Measurements from ENCODE around the gene MRNIP. TPM values are rescaled to one million over a fixed set of nuclear protein-coding genes. Genes with fewer than 3 reads are reported as not detected.
"Not testable (repeated sequence)": the region's sequence is repeated elsewhere in the genome, so short reads cannot be mapped to it uniquely, and the experiment has no call there.

The MRNIP gene
- total RNA-seq, 1 experiment from 2014 or later: 17.7 TPM

DNA sequence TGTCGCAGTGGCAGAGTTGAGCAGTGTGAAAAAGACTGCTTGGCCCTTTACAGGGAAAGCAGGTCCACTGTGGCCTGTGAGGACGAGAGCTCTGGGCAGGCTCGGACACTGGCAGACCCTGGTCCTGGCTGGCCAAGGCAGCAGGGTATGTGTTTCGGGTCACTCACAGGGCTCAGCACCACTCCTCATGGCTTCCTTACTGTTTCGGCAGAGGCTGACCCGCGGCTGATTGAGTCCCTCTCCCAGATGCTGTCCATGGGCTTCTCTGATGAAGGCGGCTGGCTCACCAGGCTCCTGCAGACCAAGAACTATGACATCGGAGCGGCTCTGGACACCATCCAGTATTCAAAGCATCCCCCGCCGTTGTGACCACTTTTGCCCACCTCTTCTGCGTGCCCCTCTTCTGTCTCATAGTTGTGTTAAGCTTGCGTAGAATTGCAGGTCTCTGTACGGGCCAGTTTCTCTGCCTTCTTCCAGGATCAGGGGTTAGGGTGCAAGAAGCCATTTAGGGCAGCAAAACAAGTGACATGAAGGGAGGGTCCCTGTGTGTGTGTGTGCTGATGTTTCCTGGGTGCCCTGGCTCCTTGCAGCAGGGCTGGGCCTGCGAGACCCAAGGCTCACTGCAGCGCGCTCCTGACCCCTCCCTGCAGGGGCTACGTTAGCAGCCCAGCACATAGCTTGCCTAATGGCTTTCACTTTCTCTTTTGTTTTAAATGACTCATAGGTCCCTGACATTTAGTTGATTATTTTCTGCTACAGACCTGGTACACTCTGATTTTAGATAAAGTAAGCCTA is 22.2 kb downstream of the MRNIP start:
- Histone ChIP-seq H3K27me3 (replicated peaks) (no peaks in the 10 kb centered on the region), H3K36me3 (peaks cover 88% of the 10 kb centered on the region), H3K4me1 (replicated peaks) (no peaks in the 10 kb centered on the region; the same call in 1 of the 2 replicates), H3K27ac (no peak overlapping the region), H3K9me3 (replicated peaks) (no peaks in the 10 kb centered on the region), H3K4me3 (no peak overlapping the region)
- DNase-seq (ENCODE audit: low read depth in 1 of 2, low spot score in 2 of 2): peak in 1 of 2 experiments; percentile 30

GRCh38 chr5:179834871-179835270 is 23.7 kb downstream of the MRNIP start:
- DNase-seq (ENCODE audit: low read depth in 1 of 2, low spot score in 2 of 2); H3K9me3 ChIP-seq (replicated peaks); H3K27ac ChIP-seq; H3K4me3 ChIP-seq; H3K27me3 ChIP-seq (replicated peaks); H3K4me1 ChIP-seq (replicated peaks): not testable (repeated sequence)
- H3K36me3 ChIP-seq: peaks cover 88% of the 10 kb centered on the region

GRCh38 chr5:179834120-179834519 is 24.5 kb downstream of the MRNIP start:
- Histone ChIP-seq H3K27me3 (replicated peaks) (no peaks in the 10 kb centered on the region), H3K27ac (no peak overlapping the region), H3K36me3 (peaks cover 89% of the 10 kb centered on the region), H3K9me3 (replicated peaks) (no peaks in the 10 kb centered on the region), H3K4me3 (no peak overlapping the region), H3K4me1 (replicated peaks) (no peaks in the 10 kb centered on the region; the same call in 1 of the 2 replicates)
- DNase-seq (ENCODE audit: low read depth in 1 of 2, low spot score in 2 of 2): no peak

DNA sequence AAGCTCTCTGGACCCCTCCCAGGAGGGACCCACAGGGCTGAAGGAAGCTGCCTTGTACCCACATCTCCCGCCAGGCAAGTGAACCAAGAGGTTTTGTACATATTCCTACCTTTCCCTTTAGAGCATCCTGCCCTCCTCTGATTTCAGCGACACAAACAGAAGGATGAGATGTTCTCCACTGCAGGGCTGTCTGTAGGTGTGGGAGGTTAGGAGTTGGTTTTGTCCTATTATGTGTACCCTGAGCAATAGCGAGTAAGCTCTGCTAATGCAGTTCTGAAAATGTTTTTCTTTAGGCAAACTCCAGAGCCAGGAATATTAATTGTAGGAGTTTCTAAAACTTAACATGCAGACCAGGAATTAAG is 24.9 kb downstream of the MRNIP start:
- no peak overlapping the region for H3K27ac ChIP-seq
- no peaks in the 10 kb centered on the region; the same call in 1 of the 2 replicates for H3K4me1 ChIP-seq (replicated peaks)
- no peak overlapping the region for H3K4me3 ChIP-seq
- DNase-seq (ENCODE audit: low read depth in 1 of 2, low spot score in 2 of 2): no peak
- H3K36me3 ChIP-seq: peaks cover 89% of the 10 kb centered on the region
- no peaks in the 10 kb centered on the region for H3K27me3 ChIP-seq (replicated peaks)
- no peaks in the 10 kb centered on the region for H3K9me3 ChIP-seq (replicated peaks)

DNA sequence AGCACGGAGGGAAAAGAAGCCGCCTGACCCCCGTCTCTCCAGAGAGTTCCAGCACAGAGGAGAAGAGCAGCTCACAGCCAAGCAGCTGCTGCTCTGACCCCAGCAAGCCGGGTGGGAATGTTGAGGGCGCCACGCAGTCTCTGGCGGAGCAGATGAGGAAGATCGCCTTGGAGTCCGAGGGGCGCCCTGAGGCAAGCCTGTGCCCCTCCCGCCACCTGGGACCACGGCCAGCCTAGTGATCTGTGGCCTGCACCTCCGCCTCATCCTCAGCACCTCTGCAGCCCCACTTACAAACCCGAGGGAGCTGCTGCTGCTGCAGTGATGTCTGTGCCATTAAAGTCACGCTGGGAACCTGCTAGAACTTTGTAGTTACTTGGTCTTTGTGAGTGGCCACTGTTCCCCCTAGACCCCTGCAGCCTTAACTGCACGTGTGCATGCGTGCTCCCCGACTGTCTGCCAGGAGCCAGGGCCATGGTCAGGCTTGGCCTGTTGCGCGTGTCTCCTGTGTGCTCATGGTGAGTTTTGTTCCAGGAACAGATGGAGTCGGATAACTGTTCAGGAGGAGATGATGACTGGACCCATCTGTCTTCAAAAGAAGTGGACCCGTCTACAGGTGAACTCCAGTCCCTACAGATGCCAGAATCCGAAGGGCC is 25.4 kb downstream of the MRNIP start:
- Histone ChIP-seq H3K4me3 (no peak overlapping the region), H3K9me3 (replicated peaks) (no peaks in the 10 kb centered on the region), H3K27me3 (replicated peaks) (no peaks in the 10 kb centered on the region), H3K27ac (no peak overlapping the region), H3K36me3 (peaks cover 89% of the 10 kb centered on the region), H3K4me1 (replicated peaks) (no peaks in the 10 kb centered on the region; the same call in 1 of the 2 replicates)
- DNase-seq (ENCODE audit: low read depth in 1 of 2, low spot score in 2 of 2): no peak

DNA sequence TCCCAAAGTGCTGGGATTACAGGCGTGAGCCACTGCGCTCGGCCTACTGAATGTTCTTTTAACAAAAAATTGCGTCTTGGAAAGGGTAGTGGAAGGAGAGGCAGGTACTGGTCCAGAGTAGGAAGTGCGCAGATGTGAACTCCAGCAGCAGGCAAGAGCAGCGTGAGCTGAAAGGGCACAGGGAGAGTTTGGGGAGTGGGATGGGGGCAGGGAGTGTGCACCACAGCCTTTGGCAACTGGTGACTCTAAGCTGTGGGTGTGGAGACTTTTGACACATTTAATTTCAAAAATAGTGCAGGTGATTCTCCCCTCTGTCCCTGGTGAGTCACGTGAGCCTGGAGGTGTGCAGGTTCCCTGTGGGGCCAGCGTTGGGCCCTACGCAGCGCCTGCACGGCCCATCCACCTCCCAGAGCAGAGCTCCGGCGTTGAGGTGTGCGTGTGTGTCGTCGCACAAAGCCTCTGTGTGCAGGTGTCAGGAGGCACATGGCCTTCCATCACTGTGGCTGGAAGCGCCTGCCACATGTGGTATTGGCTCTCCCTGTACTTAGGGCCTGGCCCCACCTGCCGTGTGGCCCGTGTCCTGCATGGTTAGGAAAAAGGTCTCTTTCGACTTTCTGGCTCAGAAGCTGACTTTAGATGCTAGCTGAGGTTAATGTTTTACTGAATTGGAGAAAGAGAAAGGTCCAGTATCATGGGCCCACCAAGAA is 26.4 kb downstream of the MRNIP start:
- Histone ChIP-seq H3K4me3 (no peak overlapping the region), H3K4me1 (replicated peaks) (no peaks in the 10 kb centered on the region; the same call in 1 of the 2 replicates), H3K27ac (no peak overlapping the region), H3K9me3 (replicated peaks) (no peaks in the 10 kb centered on the region), H3K36me3 (peaks cover 89% of the 10 kb centered on the region), H3K27me3 (replicated peaks) (no peaks in the 10 kb centered on the region)
- DNase-seq (ENCODE audit: low read depth in 1 of 2, low spot score in 2 of 2): no peak

GRCh38 chr5:179830818-179831468 is 27.7 kb downstream of the MRNIP start:
- Histone ChIP-seq H3K27ac (no peak overlapping the region), H3K4me1 (replicated peaks) (no peaks in the 10 kb centered on the region), H3K27me3 (replicated peaks) (no peaks in the 10 kb centered on the region), H3K36me3 (peaks cover 89% of the 10 kb centered on the region), H3K4me3 (no peak overlapping the region), H3K9me3 (replicated peaks) (no peaks in the 10 kb centered on the region)
- no peak for DNase-seq (ENCODE audit: low read depth in 1 of 2, low spot score in 2 of 2)

DNA sequence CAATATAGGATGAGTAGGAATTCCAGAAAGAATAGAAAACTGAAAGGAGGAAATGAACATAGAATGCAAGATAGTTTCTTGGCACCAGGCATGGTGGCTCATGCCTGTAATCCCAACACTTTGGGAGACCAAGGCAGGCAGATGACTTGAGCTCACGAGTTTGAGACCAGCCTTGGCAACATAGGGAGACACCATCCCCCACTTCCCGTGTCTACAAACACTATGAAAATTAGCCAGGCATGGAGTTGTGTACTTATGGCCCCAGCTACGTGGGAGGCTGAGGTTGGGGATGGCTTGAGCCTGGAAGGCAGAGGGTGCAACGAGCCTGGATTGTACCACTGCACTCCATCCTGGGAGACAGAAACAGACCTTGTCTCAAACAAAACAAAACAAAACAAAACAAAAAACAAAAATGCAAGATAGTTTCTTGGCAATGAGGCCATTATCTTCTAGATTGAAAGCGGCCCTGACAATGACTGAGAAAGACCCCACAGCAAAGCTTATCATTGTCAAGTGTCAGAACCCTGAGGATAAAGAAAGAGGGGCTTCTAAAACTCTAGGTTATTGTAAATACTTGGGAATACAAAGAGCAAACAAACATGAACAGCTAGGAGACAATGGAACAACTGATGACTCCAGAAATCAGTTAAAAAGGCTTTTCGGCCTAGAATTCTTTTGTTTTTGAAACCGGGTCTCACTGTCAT is 28.7 kb downstream of the MRNIP start:
- Histone ChIP-seq H3K4me3 (no peak overlapping the region), H3K9me3 (replicated peaks) (no peaks in the 10 kb centered on the region), H3K27ac (no peak overlapping the region), H3K27me3 (replicated peaks) (no peaks in the 10 kb centered on the region), H3K36me3 (peaks cover 93% of the 10 kb centered on the region), H3K4me1 (replicated peaks) (no peaks in the 10 kb centered on the region)
- DNase-seq (ENCODE audit: low read depth in 1 of 2, low spot score in 2 of 2): no peak

GRCh38 chr5:179828756-179829421 is 29.7 kb downstream of the MRNIP start:
- Histone ChIP-seq H3K36me3 (peaks cover 100% of the 10 kb centered on the region), H3K4me1 (replicated peaks) (no peaks in the 10 kb centered on the region), H3K27me3 (replicated peaks) (no peaks in the 10 kb centered on the region), H3K27ac (no peak overlapping the region), H3K4me3 (no peak overlapping the region), H3K9me3 (replicated peaks) (no peaks in the 10 kb centered on the region)
- no peak for DNase-seq (ENCODE audit: low read depth in 1 of 2, low spot score in 2 of 2)

DNA sequence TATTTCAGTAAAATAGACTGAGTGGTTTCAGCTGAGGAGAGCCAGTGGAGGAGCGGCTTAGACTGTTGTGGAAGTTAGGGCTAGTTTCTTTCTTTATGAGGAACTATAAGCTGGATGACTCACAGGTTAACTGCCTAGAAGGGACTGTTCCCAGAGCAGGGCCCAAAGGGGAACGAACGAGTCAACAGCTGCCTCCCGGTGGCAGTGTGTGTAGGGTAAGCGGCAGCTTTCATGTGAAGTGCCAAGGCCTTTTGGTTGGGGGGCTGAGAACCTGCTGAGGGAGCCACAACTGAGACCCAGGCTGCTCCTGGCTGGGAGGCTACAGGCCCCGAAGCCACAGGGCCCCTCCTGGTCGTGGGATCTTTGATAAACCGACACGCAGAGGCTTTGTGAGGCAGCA is 30.9 kb downstream of the MRNIP start:
- H3K27ac ChIP-seq: no peak overlapping the region
- no peak for DNase-seq (ENCODE audit: low read depth in 1 of 2, low spot score in 2 of 2)
- H3K36me3 ChIP-seq: peaks cover 99% of the 10 kb centered on the region

GRCh38 chr5:179825655-179826182 is 32.9 kb downstream of the MRNIP start:
- no peak for DNase-seq (ENCODE audit: low read depth in 1 of 2, low spot score in 2 of 2)

More for the DNA sequence above, 30.9 kb downstream of the MRNIP start:
- H3K4me1 ChIP-seq (replicated peaks): peaks cover 1% of the 10 kb centered on the region
- no peaks in the 10 kb centered on the region for H3K9me3 ChIP-seq (replicated peaks)
- H3K27me3 ChIP-seq (replicated peaks): no peaks in the 10 kb centered on the region
- H3K4me3 ChIP-seq: no peak overlapping the region

DNA sequence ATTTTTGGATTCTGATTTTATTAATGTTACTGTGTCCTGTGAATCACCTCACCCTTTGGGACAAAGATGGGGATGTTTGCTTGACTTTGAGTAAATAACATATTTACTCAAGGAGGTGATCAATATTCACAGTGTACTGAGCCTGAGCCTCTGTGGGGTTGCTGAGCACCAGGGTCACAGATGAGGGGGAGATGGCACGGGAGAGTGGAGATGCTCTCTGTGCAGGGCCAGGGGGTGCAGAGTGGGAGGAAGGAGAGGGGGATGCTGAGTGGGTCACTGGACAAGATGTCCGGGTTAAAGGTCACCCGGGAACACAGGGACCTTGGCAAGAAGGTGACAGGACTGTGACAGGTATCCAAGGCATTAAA is 33.9 kb downstream of the MRNIP start:
- Histone ChIP-seq H3K9me3 (replicated peaks) (no peaks in the 10 kb centered on the region), H3K4me1 (replicated peaks) (peaks cover 22% of the 10 kb centered on the region), H3K27ac (no peak overlapping the region), H3K4me3 (no peak overlapping the region), H3K36me3 (peaks cover 86% of the 10 kb centered on the region), H3K27me3 (replicated peaks) (no peaks in the 10 kb centered on the region)
- no peak for DNase-seq (ENCODE audit: low read depth in 1 of 2, low spot score in 2 of 2)

More at GRCh38 chr5:179825655-179826182, 32.9 kb downstream of the MRNIP start:
- H3K4me3 ChIP-seq: no peak overlapping the region
- no peak overlapping the region for H3K27ac ChIP-seq
- no peaks in the 10 kb centered on the region for H3K9me3 ChIP-seq (replicated peaks)
- peaks cover 96% of the 10 kb centered on the region for H3K36me3 ChIP-seq
- peaks cover 12% of the 10 kb centered on the region for H3K4me1 ChIP-seq (replicated peaks)
- no peaks in the 10 kb centered on the region for H3K27me3 ChIP-seq (replicated peaks)
